ENCODE results near the gene KNL1. TPM values are rescaled to one million over a fixed set of nuclear protein-coding genes. Genes with fewer than 3 reads are reported as not detected.

Gene KNL1, protein sequence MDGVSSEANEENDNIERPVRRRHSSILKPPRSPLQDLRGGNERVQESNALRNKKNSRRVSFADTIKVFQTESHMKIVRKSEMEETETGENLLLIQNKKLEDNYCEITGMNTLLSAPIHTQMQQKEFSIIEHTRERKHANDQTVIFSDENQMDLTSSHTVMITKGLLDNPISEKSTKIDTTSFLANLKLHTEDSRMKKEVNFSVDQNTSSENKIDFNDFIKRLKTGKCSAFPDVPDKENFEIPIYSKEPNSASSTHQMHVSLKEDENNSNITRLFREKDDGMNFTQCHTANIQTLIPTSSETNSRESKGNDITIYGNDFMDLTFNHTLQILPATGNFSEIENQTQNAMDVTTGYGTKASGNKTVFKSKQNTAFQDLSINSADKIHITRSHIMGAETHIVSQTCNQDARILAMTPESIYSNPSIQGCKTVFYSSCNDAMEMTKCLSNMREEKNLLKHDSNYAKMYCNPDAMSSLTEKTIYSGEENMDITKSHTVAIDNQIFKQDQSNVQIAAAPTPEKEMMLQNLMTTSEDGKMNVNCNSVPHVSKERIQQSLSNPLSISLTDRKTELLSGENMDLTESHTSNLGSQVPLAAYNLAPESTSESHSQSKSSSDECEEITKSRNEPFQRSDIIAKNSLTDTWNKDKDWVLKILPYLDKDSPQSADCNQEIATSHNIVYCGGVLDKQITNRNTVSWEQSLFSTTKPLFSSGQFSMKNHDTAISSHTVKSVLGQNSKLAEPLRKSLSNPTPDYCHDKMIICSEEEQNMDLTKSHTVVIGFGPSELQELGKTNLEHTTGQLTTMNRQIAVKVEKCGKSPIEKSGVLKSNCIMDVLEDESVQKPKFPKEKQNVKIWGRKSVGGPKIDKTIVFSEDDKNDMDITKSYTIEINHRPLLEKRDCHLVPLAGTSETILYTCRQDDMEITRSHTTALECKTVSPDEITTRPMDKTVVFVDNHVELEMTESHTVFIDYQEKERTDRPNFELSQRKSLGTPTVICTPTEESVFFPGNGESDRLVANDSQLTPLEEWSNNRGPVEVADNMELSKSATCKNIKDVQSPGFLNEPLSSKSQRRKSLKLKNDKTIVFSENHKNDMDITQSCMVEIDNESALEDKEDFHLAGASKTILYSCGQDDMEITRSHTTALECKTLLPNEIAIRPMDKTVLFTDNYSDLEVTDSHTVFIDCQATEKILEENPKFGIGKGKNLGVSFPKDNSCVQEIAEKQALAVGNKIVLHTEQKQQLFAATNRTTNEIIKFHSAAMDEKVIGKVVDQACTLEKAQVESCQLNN (N-terminal part only)
- 10 to 100 TPM; 11.2 to 13.7 TPM for total RNA-seq
- polyA plus RNA-seq (ENCODE audit: insufficient read length in 2 of 2): 1 to 10 TPM; 8.7 to 9.7 TPM
- long read RNA-seq, donor 1, full-length matches to known transcripts: 3 of 3 reads
- long read RNA-seq, donor 1, partial matches to known transcripts: 0 of 3 reads
- long read RNA-seq, donor 1, other reads (novel, unspliced or antisense): 0 of 3 reads
- long read RNA-seq, donor 2, full-length matches to known transcripts: 1 of 6 reads
- long read RNA-seq, donor 2, partial matches to known transcripts: 0 of 6 reads
- long read RNA-seq, donor 2, other reads (novel, unspliced or antisense): 5 of 6 reads
- long read RNA-seq, donor 3, full-length matches to known transcripts: 1 of 1 reads
- long read RNA-seq, donor 3, partial matches to known transcripts: 0 of 1 reads
- long read RNA-seq, donor 3, other reads (novel, unspliced or antisense): 0 of 1 reads
- long read RNA-seq, donor 4, full-length matches to known transcripts: 1 of 1 reads
- long read RNA-seq, donor 4, partial matches to known transcripts: 0 of 1 reads
- long read RNA-seq, donor 4, other reads (novel, unspliced or antisense): 0 of 1 reads

DNA sequence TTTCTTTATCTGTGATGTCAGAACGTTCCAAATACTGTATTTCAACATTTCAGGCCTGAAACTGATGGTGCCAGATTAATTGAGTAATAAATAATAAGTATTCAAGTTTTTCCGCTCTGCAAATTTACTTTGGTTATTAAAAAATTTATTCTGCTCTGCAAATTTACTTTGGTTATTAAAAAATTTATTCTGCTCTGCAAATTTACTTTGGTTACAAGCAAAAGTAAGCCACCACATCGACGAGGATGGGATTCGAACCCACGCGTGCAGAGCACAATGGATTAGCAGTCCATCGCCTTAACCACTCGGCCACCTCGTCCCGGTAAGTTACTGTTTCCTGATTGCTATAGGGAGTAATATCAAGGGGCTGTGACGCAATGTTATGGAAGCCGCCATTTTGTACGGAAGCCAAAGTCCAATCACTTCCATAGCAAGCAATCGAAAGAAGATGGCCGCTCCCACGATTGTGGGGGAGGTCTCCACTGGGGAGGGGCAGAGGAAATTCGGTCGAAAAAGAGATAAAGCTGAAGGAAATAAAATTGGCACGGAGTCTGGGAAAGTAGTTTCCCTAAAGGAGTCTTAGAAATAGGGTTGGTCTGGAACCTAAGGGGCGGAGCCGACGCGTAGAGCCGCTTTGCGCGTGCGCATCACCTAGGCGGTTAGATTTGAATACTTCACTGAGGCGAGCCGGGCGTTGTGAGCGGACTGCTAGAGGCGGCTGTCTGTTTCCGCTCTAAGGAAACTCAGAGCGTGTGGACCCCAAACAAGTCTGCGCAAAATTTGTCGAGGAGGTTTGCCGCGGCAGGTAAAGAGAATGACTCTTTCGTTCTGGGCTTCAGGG, at the start of gene KNL1:
Gene KNL1 (plus strand): TSS at position 662 of the 841 bp plus-strand sequence. CDS start 8,683 bp downstream, outside the sequence.
- Histone ChIP-seq H3K4me3 (ENCODE audit: low read depth, low read length) (peak within 1 kb of the TSS; percentile 60), H3K36me3 (ENCODE audit: control insufficient read depth, insufficient read depth, low read length) (no peaks in the 10 kb centered on the region), H3K27ac (ENCODE audit: low read depth, low read length) (peak within 1 kb of the TSS; percentile 93), H3K27me3 (ENCODE audit: control insufficient read depth, insufficient read depth, low read length) (no peaks in the 10 kb centered on the region), H3K9me3 (ENCODE audit: control insufficient read depth, insufficient read depth, low read length) (no peaks in the 10 kb centered on the region), H3K4me1 (ENCODE audit: control insufficient read depth, insufficient read depth, low read length) (peaks cover 5% of the 10 kb centered on the region)
- WGBS (ENCODE audit: insufficient coverage): 0% methylated on average over 30 of the region's 41 CpGs
- peak; percentile 97 to 99 (median 99) for DNase-seq (ENCODE audit: low read depth in 4 of 6, low spot score in 6 of 6)

DNA sequence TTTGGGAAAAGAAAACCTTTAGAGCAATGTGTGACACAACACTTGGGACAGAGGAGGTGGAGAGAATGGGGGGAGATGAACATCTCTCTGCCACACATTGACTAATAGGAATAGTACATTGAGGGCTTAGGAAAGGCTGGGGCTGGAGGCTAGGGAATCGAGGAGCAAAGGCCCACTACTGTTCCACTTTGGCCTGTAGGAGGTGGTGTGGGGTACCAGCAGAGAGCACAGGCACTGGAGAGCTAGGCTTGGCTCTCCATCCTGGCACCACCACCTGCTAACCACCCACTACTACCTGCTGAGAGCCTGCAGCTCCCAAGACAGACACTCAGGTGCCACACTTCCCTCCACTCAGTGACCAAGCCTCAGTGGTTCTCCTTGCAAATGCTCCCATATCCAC, 48.6 kb upstream of the KNL1 start:
- Histone ChIP-seq H3K9me3 (ENCODE audit: control insufficient read depth, insufficient read depth, low read length) (no peaks in the 10 kb centered on the region), H3K27ac (ENCODE audit: low read depth, low read length) (no peak overlapping the region), H3K36me3 (ENCODE audit: control insufficient read depth, insufficient read depth, low read length) (peaks cover 7% of the 10 kb centered on the region), H3K27me3 (ENCODE audit: control insufficient read depth, insufficient read depth, low read length) (no peaks in the 10 kb centered on the region), H3K4me1 (ENCODE audit: control insufficient read depth, insufficient read depth, low read length) (no peaks in the 10 kb centered on the region), H3K4me3 (ENCODE audit: low read depth, low read length) (no peak overlapping the region)
- 100% methylated on average over 1 of the region's 1 CpG for WGBS (ENCODE audit: insufficient coverage)
- no peak for DNase-seq (ENCODE audit: low read depth in 4 of 6, low spot score in 6 of 6)

DNA sequence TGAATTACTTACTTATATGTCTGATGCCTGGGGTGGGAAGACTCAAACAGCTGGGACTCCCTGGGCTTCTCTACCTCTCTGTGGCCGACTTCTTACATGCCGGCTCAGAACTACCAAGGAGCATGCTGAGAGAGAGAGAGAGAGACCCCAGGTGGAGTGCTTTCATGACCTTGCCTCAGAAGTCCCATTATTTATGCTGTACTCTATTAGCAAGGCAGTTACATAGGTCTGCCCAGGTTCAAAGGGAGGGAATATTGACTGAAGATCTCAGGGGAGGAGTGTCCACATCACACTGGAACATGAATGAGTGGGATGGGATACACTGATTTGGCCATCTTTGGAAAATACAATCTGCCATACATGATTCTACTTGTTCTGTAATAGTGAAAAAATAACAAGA, 45.4 kb upstream of the KNL1 start:
- Histone ChIP-seq H3K36me3 (ENCODE audit: control insufficient read depth, insufficient read depth, low read length) (peaks cover 18% of the 10 kb centered on the region), H3K27ac (ENCODE audit: low read depth, low read length) (no peak overlapping the region), H3K4me1 (ENCODE audit: control insufficient read depth, insufficient read depth, low read length) (peaks cover 1% of the 10 kb centered on the region), H3K4me3 (ENCODE audit: low read depth, low read length) (no peak overlapping the region), H3K9me3 (ENCODE audit: control insufficient read depth, insufficient read depth, low read length) (no peaks in the 10 kb centered on the region), H3K27me3 (ENCODE audit: control insufficient read depth, insufficient read depth, low read length) (no peaks in the 10 kb centered on the region)
- DNase-seq (ENCODE audit: low read depth in 4 of 6, low spot score in 6 of 6): no peak
- 70% methylated on average over 2 of the region's 2 CpGs for WGBS (ENCODE audit: insufficient coverage)

DNA sequence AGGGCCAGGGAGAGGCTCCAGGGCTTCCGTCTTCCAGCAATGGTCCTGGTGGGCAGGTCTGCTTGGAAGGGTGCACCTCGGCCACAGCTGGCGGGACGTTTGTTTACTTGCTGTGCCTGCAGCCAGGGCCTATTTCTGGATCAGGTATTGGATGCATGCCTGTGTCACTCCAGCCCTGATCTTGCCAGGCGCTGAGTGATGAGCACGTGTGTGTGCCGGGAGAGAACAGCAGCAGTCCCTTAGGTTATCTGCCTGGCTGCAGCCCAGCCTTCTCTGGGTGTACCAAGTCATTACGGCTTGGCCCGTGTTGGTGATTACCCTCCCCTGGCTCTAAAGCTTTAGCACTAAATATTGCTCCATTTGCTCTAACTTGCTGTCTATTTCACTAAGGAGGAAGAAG, 44.2 kb upstream of the KNL1 start:
- Histone ChIP-seq H3K27ac (ENCODE audit: low read depth, low read length) (no peak overlapping the region), H3K36me3 (ENCODE audit: control insufficient read depth, insufficient read depth, low read length) (peaks cover 21% of the 10 kb centered on the region), H3K4me1 (ENCODE audit: control insufficient read depth, insufficient read depth, low read length) (peaks cover 8% of the 10 kb centered on the region), H3K9me3 (ENCODE audit: control insufficient read depth, insufficient read depth, low read length) (no peaks in the 10 kb centered on the region), H3K27me3 (ENCODE audit: control insufficient read depth, insufficient read depth, low read length) (no peaks in the 10 kb centered on the region), H3K4me3 (ENCODE audit: low read depth, low read length) (no peak overlapping the region)
- no peak for DNase-seq (ENCODE audit: low read depth in 4 of 6, low spot score in 6 of 6)
- WGBS (ENCODE audit: insufficient coverage): 67% methylated on average over 7 of the region's 9 CpGs

DNA sequence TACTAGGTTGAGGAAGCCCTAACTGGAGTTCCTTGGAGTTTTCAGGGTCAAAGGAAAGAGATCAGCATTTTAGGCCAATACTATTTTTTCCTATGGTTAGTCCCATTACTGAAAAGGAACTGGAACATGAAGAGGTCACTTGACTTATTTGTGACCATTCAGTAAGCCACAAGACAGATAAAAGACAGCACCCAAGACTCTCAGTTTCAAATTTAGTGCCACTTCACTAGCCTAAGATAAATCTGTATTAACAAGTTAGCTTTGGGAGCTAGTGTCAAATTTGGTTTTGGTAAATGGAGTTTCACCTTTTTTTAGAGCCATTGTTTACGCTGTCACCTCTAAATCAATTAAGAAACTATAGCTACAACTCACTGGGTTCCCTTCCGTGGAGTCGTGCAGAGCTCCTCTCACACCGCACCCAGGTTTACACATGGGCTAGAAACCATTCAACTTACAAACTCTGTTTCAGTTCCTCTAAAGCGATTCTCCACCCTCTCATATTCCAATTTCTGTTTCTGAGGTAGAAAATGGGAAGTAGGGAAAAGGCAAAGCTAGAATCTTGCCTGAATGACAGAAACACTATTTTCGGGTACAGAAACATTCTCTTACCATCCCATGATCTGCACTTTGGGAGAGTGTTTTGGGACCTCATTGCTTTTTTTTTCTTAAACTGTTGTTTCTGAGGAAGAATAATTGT, 43.6 kb upstream of the KNL1 start:
- H3K27ac ChIP-seq (ENCODE audit: low read depth, low read length): no peak overlapping the region
- H3K4me3 ChIP-seq (ENCODE audit: low read depth, low read length): no peak overlapping the region
- no peaks in the 10 kb centered on the region for H3K27me3 ChIP-seq (ENCODE audit: control insufficient read depth, insufficient read depth, low read length)
- peaks cover 8% of the 10 kb centered on the region for H3K4me1 ChIP-seq (ENCODE audit: control insufficient read depth, insufficient read depth, low read length)
- H3K9me3 ChIP-seq (ENCODE audit: control insufficient read depth, insufficient read depth, low read length): no peaks in the 10 kb centered on the region
- DNase-seq (ENCODE audit: low read depth in 4 of 6, low spot score in 6 of 6): no peak
- H3K36me3 ChIP-seq (ENCODE audit: control insufficient read depth, insufficient read depth, low read length): peaks cover 21% of the 10 kb centered on the region
- WGBS (ENCODE audit: insufficient coverage): 93% methylated on average over 4 of the region's 6 CpGs

DNA sequence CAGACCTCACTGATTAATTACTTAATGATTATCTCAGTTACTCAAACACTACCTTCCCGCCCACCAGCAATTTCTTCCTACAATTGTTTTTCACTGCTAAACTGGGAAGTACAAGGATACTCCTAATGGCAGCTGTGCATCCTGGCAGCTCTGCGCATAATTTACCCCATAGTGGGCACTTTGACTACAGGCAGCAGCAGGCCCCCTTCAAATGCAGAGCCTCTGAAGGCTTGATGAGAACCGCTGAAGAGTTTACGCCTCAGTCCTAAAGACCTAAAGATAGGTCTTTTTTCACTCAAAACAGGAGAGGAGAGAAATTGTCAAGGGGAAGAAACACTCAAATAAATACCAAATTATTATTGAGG, 39.9 kb upstream of the KNL1 start:
- no peaks in the 10 kb centered on the region for H3K9me3 ChIP-seq (ENCODE audit: control insufficient read depth, insufficient read depth, low read length)
- no peaks in the 10 kb centered on the region for H3K27me3 ChIP-seq (ENCODE audit: control insufficient read depth, insufficient read depth, low read length)
- H3K4me3 ChIP-seq (ENCODE audit: low read depth, low read length): no peak overlapping the region
- peaks cover 8% of the 10 kb centered on the region for H3K4me1 ChIP-seq (ENCODE audit: control insufficient read depth, insufficient read depth, low read length)
- 32% methylated on average over 2 of the region's 4 CpGs for WGBS (ENCODE audit: insufficient coverage)
- H3K36me3 ChIP-seq (ENCODE audit: control insufficient read depth, insufficient read depth, low read length): peaks cover 29% of the 10 kb centered on the region
- H3K27ac ChIP-seq (ENCODE audit: low read depth, low read length): no peak overlapping the region
- DNase-seq (ENCODE audit: low read depth in 4 of 6, low spot score in 6 of 6): peak in 2 of 6 donors; percentile 29 to 70

DNA sequence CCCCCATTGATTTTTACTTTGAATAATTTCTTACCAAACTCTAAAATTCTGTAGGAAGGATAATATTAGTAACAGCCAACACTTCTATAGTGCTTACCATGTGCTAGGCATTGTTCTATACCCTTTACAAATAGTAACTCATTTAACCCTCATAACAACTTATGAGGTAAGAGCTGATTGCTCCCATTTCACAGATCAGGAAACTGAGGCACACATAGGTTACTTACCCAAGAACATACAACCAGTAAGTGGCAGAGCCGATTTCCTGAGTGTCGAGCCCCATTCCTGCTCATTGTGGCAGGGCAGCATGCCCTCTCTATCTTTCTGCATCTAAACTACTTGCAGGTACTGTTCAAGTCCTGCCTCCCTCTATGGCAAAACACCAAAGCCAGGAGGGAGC, 38.2 kb upstream of the KNL1 start:
- Histone ChIP-seq H3K36me3 (ENCODE audit: control insufficient read depth, insufficient read depth, low read length) (peaks cover 24% of the 10 kb centered on the region), H3K4me3 (ENCODE audit: low read depth, low read length) (no peak overlapping the region), H3K4me1 (ENCODE audit: control insufficient read depth, insufficient read depth, low read length) (peaks cover 8% of the 10 kb centered on the region), H3K9me3 (ENCODE audit: control insufficient read depth, insufficient read depth, low read length) (no peaks in the 10 kb centered on the region), H3K27ac (ENCODE audit: low read depth, low read length) (no peak overlapping the region), H3K27me3 (ENCODE audit: control insufficient read depth, insufficient read depth, low read length) (no peaks in the 10 kb centered on the region)
- 100% methylated on average over 2 of the region's 2 CpGs for WGBS (ENCODE audit: insufficient coverage)
- no peak for DNase-seq (ENCODE audit: low read depth in 4 of 6, low spot score in 6 of 6)
